ENCODE data around the gene DNAH1.

- no peak for TF ChIP-seq POLR2A (IDR thresholded peaks at IDR 0.05; ENCODE audit: low read length)
- TF ChIP-seq GATA1 (IDR thresholded peaks at IDR 0.05; ENCODE audit: low read depth, low read length) = no peak
These were observed 114.3 kb downstream of the DNAH1 start for GRCh38 chr3:52430416-52430810.
